ENCODE results near the gene ALK.

ALK gene

GRCh38 chr2:29576231-29576630 lies 345.2 kb downstream of the ALK start:
- no peaks in the 10 kb centered on the region for H4K20me1 ChIP-seq (ENCODE audit: insufficient read depth, low read length)
- no peak for DNase-seq
- no peaks in the 10 kb centered on the region for H3K9me2 ChIP-seq (replicated peaks; ENCODE audit: insufficient read depth, low read length)
- H3K9ac ChIP-seq (ENCODE audit: low read length): no peak overlapping the region
- no peaks in the 10 kb centered on the region for H3K79me2 ChIP-seq (ENCODE audit: low read length)
- H3K4me3 ChIP-seq (ENCODE audit: low read length): no peak overlapping the region
- H3K27me3 ChIP-seq (replicated peaks; ENCODE audit: insufficient read depth, low read length): no peaks in the 10 kb centered on the region
- no peaks in the 10 kb centered on the region for H3K9me3 ChIP-seq (replicated peaks; ENCODE audit: insufficient read depth, low read length)
- H3F3A ChIP-seq (ENCODE audit: insufficient read depth, low read length): no peaks in the 10 kb centered on the region
- no peak overlapping the region for H2AFZ ChIP-seq (ENCODE audit: low read length)
- H3K4me2 ChIP-seq (ENCODE audit: low read depth, low read length): no peak overlapping the region
- TF ChIP-seq EZH2 (optimal IDR thresholded peaks at IDR 0.05; ENCODE audit: low read depth, low read length): no peak
- TF ChIP-seq EZH2phosphoT487 (IDR thresholded peaks at IDR 0.05; ENCODE audit: low read length): no peak
- TF ChIP-seq CTCF (IDR thresholded peaks at IDR 0.05; ENCODE audit: low read length): no peak
- H3K27ac ChIP-seq (ENCODE audit: low read length): no peak overlapping the region
- no peaks in the 10 kb centered on the region for H3K4me1 ChIP-seq (ENCODE audit: low read length)
- H3K36me3 ChIP-seq (replicated peaks; ENCODE audit: insufficient read depth, low read length): no peaks in the 10 kb centered on the region

GRCh38 chr2:29575370-29575890 lies 346.0 kb downstream of the ALK start:
- H3K27ac ChIP-seq (ENCODE audit: low read length): no peak overlapping the region
- no peaks in the 10 kb centered on the region for H3K79me2 ChIP-seq (ENCODE audit: low read length)
- TF ChIP-seq EZH2phosphoT487 (IDR thresholded peaks at IDR 0.05; ENCODE audit: low read length) (no peak), CTCF (IDR thresholded peaks at IDR 0.05; ENCODE audit: low read length) (no peak), EZH2 (optimal IDR thresholded peaks at IDR 0.05; ENCODE audit: low read depth, low read length) (no peak)
- no peak overlapping the region for H3K4me3 ChIP-seq (ENCODE audit: low read length)
- H3K9ac ChIP-seq (ENCODE audit: low read length): no peak overlapping the region
- no peak overlapping the region for H3K4me2 ChIP-seq (ENCODE audit: low read depth, low read length)
- no peaks in the 10 kb centered on the region for H3F3A ChIP-seq (ENCODE audit: insufficient read depth, low read length)
- H3K4me1 ChIP-seq (ENCODE audit: low read length): no peaks in the 10 kb centered on the region
- no peak overlapping the region for H2AFZ ChIP-seq (ENCODE audit: low read length)
- DNase-seq: no peak
- H4K20me1 ChIP-seq (ENCODE audit: insufficient read depth, low read length): no peaks in the 10 kb centered on the region
- no peaks in the 10 kb centered on the region for H3K9me3 ChIP-seq (replicated peaks; ENCODE audit: insufficient read depth, low read length)
- no peaks in the 10 kb centered on the region for H3K27me3 ChIP-seq (replicated peaks; ENCODE audit: insufficient read depth, low read length)
- H3K36me3 ChIP-seq (replicated peaks; ENCODE audit: insufficient read depth, low read length): no peaks in the 10 kb centered on the region
- no peaks in the 10 kb centered on the region for H3K9me2 ChIP-seq (replicated peaks; ENCODE audit: insufficient read depth, low read length)

- TF ChIP-seq CTCF (IDR thresholded peaks at IDR 0.05; ENCODE audit: low read length) (no peak), EZH2 (optimal IDR thresholded peaks at IDR 0.05; ENCODE audit: low read depth, low read length) (no peak), EZH2phosphoT487 (IDR thresholded peaks at IDR 0.05; ENCODE audit: low read length) (no peak)
- Histone ChIP-seq H3K27ac (ENCODE audit: low read length) (no peak overlapping the region), H3K4me2 (ENCODE audit: low read depth, low read length) (no peak overlapping the region), H3K27me3 (replicated peaks; ENCODE audit: insufficient read depth, low read length) (no peaks in the 10 kb centered on the region), H3F3A (ENCODE audit: insufficient read depth, low read length) (no peaks in the 10 kb centered on the region), H2AFZ (ENCODE audit: low read length) (no peak overlapping the region), H3K9me2 (replicated peaks; ENCODE audit: insufficient read depth, low read length) (no peaks in the 10 kb centered on the region), H3K9me3 (replicated peaks; ENCODE audit: insufficient read depth, low read length) (no peaks in the 10 kb centered on the region), H4K20me1 (ENCODE audit: insufficient read depth, low read length) (no peaks in the 10 kb centered on the region), H3K9ac (ENCODE audit: low read length) (no peak overlapping the region), H3K4me3 (ENCODE audit: low read length) (no peak overlapping the region), H3K36me3 (replicated peaks; ENCODE audit: insufficient read depth, low read length) (no peaks in the 10 kb centered on the region), H3K4me1 (ENCODE audit: low read length) (no peaks in the 10 kb centered on the region), H3K79me2 (ENCODE audit: low read length) (no peaks in the 10 kb centered on the region)
- DNase-seq: no peak
Measured at GRCh38 chr2:29573612-29574011, 347.8 kb downstream of the ALK start.
